ENCODE results near the gene PXDN.

GRCh38 chr2:1780693-1781092 lies 36.4 kb upstream of the PXDN start:
- TF ChIP-seq CTCF (IDR thresholded peaks at IDR 0.05) (no peak), POLR2AphosphoS5 (IDR thresholded peaks at IDR 0.05) (no peak)
